OCI-LY3 (cell line): ENCODE data around the gene PTPRJ.
"Not testable (repeated sequence)": the region's sequence is repeated elsewhere in the genome, so short reads cannot be mapped to it uniquely, and the experiment has no call there.

Experiments used
- H2AFZ ChIP-seq: fragments of 200-600, 300-600 bp; shearing (Covaris generic); 2 replicates; pipeline ENCODE4 v1.6.0; 2014; ENCODE audit warnings: antibody characterized with exemption, low read depth, low read length
- H3K27ac ChIP-seq: fragments of 200-600, 300-600 bp; sonication (generic); 2 replicates; pipeline ENCODE4 v1.5.1; 2014; ENCODE audit warnings: mild to moderate bottlenecking, low read length, moderate library complexity, mixed read lengths
- H3K27me3 ChIP-seq: fragments of 200-600, 300-600 bp; sonication (generic); 2 replicates; pipeline ENCODE4 v1.6.1; 2014; ENCODE audit warnings: low read depth, low read length, mixed read lengths
- H3K36me3 ChIP-seq: fragments of 200-600, 300-600 bp; sonication (generic); replicated peaks from 2 replicates; pipeline ENCODE3; 2014; ENCODE audit warnings: low read depth, low read length, mixed read lengths
- H3K4me1 ChIP-seq: fragments of 300-600, 200-600 bp; sonication (generic); 2 replicates; pipeline ENCODE4 v1.6.1; 2014; ENCODE audit warnings: low read length, mixed read lengths
- H3K4me2 ChIP-seq: fragments of 200-600, 300-600 bp; sonication (generic); 2 replicates; pipeline ENCODE4 v1.6.1; 2014; ENCODE audit warnings: low read length, mixed read lengths
- H3K4me3 ChIP-seq: fragments of 300-600, 200-600 bp; sonication (generic); 2 replicates; pipeline ENCODE4 v1.5.1; 2014; ENCODE audit warnings: antibody characterized with exemption, mild to moderate bottlenecking, low read length, moderate library complexity
- H3K79me2 ChIP-seq: fragments of 300-600, 200-600 bp; shearing (Covaris generic); 2 replicates; pipeline ENCODE4 v1.6.1; 2014; ENCODE audit warnings: mild to moderate bottlenecking, low read length, mixed read lengths
- H3K9ac ChIP-seq: fragments of 300-600, 200-600 bp; shearing (Covaris generic); 2 replicates; pipeline ENCODE4 v1.6.0; 2014; ENCODE audit warnings: mild to moderate bottlenecking, low read length, moderate library complexity
- H3K9me3 ChIP-seq: fragments of 200-600, 300-600 bp; shearing (Covaris generic); 2 replicates; pipeline ENCODE4 v1.6.1; 2014; ENCODE audit warnings: low read length, mixed read lengths; ENCODE audit not compliant: insufficient read depth
- H4K20me1 ChIP-seq: fragments of 200-600, 300-600 bp; sonication (generic); 2 replicates; pipeline ENCODE4 v1.6.1; 2016; ENCODE audit warnings: low read length, mixed read lengths; ENCODE audit not compliant: insufficient read depth
- EZH2phosphoT487 ChIP-seq: fragments of 200-600 bp; shearing (Covaris generic); IDR thresholded peaks from 2 replicates; pipeline ENCODE4 v1.6.1; 2018; ENCODE audit warnings: antibody characterized with exemption, mixed run types, low read depth
- TF ChIP-seq, protein P1 (sequence below): fragments of 200-600, 300-600 bp; sonication (generic); IDR thresholded peaks from 2 replicates; pipeline ENCODE4 v1.5.1; 2014; ENCODE audit warnings: antibody characterized with exemption, low read length, low read depth

PTPRJ gene

DNA sequence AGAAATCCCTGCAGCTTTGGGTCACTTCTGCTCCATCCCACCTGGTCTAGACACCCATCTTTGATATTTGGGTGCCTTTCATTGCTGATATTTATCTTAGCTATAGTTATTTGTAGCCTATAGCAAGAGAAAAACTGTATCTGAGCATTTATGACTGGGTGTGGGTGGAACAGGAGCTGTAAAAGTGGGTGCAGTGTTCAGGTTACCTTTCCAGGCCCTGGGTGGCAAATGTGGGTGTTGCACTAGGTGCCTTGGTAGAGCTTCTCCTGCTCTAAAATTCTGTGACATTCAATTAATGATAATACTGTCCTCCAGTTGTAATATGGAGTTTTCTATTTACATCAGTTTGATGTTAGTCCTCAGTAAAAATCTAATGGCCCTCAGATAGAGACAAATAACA lies 157.9 kb downstream of the PTPRJ start:
- Histone ChIP-seq H3K79me2 (no peaks in the 10 kb centered on the region; the same call in 1 of the 2 replicates), H2AFZ (no peak overlapping the region), H3K9me3 (no peaks in the 10 kb centered on the region), H3K36me3 (peaks cover 73% of the 10 kb centered on the region), H3K4me2 (no peak overlapping the region), H4K20me1 (no peaks in the 10 kb centered on the region), H3K27me3 (no peaks in the 10 kb centered on the region), H3K9ac (no peak overlapping the region), H3K4me3 (no peak overlapping the region), H3K4me1 (no peaks in the 10 kb centered on the region), H3K27ac (no peak overlapping the region)
- TF ChIP-seq, protein P1, sequence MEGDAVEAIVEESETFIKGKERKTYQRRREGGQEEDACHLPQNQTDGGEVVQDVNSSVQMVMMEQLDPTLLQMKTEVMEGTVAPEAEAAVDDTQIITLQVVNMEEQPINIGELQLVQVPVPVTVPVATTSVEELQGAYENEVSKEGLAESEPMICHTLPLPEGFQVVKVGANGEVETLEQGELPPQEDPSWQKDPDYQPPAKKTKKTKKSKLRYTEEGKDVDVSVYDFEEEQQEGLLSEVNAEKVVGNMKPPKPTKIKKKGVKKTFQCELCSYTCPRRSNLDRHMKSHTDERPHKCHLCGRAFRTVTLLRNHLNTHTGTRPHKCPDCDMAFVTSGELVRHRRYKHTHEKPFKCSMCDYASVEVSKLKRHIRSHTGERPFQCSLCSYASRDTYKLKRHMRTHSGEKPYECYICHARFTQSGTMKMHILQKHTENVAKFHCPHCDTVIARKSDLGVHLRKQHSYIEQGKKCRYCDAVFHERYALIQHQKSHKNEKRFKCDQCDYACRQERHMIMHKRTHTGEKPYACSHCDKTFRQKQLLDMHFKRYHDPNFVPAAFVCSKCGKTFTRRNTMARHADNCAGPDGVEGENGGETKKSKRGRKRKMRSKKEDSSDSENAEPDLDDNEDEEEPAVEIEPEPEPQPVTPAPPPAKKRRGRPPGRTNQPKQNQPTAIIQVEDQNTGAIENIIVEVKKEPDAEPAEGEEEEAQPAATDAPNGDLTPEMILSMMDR: no peak

DNA sequence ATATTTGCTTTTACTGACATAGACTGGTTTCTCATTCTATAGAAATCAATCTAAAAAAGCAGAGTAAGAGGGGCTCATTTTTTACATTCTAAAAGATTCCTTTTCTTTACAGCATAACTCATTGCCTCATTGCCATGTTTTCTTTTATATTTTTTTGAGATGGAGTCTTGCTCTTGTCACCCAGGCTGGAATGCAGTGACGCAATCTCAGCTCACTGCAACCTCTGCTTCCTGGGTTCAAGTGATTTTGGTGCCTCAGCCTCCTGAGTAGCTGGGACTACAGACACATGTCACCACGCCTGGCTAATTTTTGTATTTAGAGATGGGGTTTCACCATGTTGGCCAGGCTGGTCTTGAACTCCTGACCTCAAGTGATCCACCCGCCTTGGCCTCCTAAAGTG lies 159.5 kb downstream of the PTPRJ start:
- not testable (repeated sequence) for H2AFZ ChIP-seq, H3K27ac ChIP-seq, H3K4me1 ChIP-seq, H4K20me1 ChIP-seq, H3K9ac ChIP-seq, H3K4me3 ChIP-seq, H3K27me3 ChIP-seq, H3K9me3 ChIP-seq, H3K4me2 ChIP-seq, H3K79me2 ChIP-seq
- H3K36me3 ChIP-seq: peaks cover 76% of the 10 kb centered on the region

- Histone ChIP-seq H3K4me2 (no peak overlapping the region), H2AFZ (no peak overlapping the region), H3K27ac (no peak overlapping the region), H3K9ac (no peak overlapping the region), H3K27me3 (no peaks in the 10 kb centered on the region), H4K20me1 (no peaks in the 10 kb centered on the region), H3K9me3 (no peaks in the 10 kb centered on the region), H3K79me2 (no peaks in the 10 kb centered on the region; the same call in 1 of the 2 replicates), H3K4me3 (no peak overlapping the region), H3K4me1 (no peaks in the 10 kb centered on the region), H3K36me3 (peaks cover 79% of the 10 kb centered on the region)
- TF ChIP-seq, protein P1: no peak
- TF ChIP-seq EZH2phosphoT487: no peak
Measured at GRCh38 chr11:48141475-48142122, 161.2 kb downstream of the PTPRJ start.

DNA sequence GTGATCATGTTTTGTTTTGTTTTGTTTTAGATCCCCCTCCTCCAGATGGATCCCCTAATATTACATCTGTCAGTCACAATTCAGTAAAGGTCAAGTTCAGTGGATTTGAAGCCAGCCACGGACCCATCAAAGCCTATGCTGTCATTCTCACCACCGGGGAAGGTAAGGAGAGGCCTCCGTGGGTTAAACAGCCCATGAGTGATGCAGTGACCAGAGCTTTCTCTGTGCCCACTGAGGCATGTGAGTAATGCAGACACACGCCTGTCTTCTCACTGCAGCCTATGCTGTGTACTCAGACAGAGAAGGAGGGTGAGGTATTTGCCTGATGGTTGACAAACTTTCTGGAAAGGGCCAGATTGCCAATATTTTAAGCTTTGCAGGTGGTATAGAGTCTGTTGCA lies 162.5 kb downstream of the PTPRJ start:
- Histone ChIP-seq H3K4me2 (no peak overlapping the region), H3K27ac (no peak overlapping the region), H2AFZ (no peak overlapping the region), H3K27me3 (no peaks in the 10 kb centered on the region), H3K9me3 (no peaks in the 10 kb centered on the region), H3K4me3 (no peak overlapping the region), H3K4me1 (no peaks in the 10 kb centered on the region), H3K36me3 (peaks cover 74% of the 10 kb centered on the region), H4K20me1 (no peaks in the 10 kb centered on the region), H3K9ac (no peak overlapping the region), H3K79me2 (no peaks in the 10 kb centered on the region; the same call in 1 of the 2 replicates)
- no peak for TF ChIP-seq EZH2phosphoT487
- TF ChIP-seq, protein P1: no peak
